AG04449 (cell line): ENCODE data around the gene SLITRK4.

Experiments
- CTCF ChIA-PET: fragments of 350-600 bp; formaldehyde crosslinking; extraction: SDS; loops from one replicate; lab custom pipeline; 2021; ENCODE audit warnings: antibody characterized with exemption; lab: Yijun Ruan, JAX
- POLR2A ChIA-PET: fragments of 400-600, 350-600 bp; formaldehyde crosslinking; extraction: SDS; loops from one replicate; lab custom pipeline; 2020; ENCODE audit warnings: antibody characterized with exemption, inconsistent platforms; lab: Yijun Ruan, JAX
- DNase-seq: peaks from one replicate; pipeline ENCODE4 v3.0.0-alpha.2; 2010; ENCODE audit warnings: low read depth, low spot score
- H3K4me3 ChIP-seq: 2 replicates; pipeline ENCODE4 v1.5.1; 2011; ENCODE audit warnings: low read depth, mild to moderate bottlenecking, control low read depth, low read length
- CTCF ChIP-seq: IDR thresholded peaks from one replicate; pipeline ENCODE4 v1.5.1; 2011; ENCODE audit warnings: mild to moderate bottlenecking, moderate library complexity, low read length, control low read depth, inconsistent platforms; ENCODE audit not compliant: insufficient read depth; ENCODE audit errors: missing control alignments

SLITRK4 gene

GRCh38 chrX:143661286-143661685, 25.4 kb upstream of the SLITRK4 start:
- CTCF ChIA-PET = no interaction called here
- POLR2A ChIA-PET = no interaction called here
- DNase-seq = no peak
- no peak for TF ChIP-seq CTCF
- no peak overlapping the region for H3K4me3 ChIP-seq

GRCh38 chrX:143648705-143649104, 12.8 kb upstream of the SLITRK4 start:
- TF ChIP-seq CTCF = no peak
- no peak overlapping the region for H3K4me3 ChIP-seq
- ChIA-PET CTCF (no interaction called here), POLR2A (no interaction called here)
- no peak for DNase-seq

GRCh38 chrX:143642426-143642825, 6.5 kb upstream of the SLITRK4 start:
- ChIA-PET CTCF (no interaction called here), POLR2A (no interaction called here)
- DNase-seq = no peak
- no peak for TF ChIP-seq CTCF
- H3K4me3 ChIP-seq = no peak overlapping the region

GRCh38 chrX:143636831-143637230, 930 bp upstream of the SLITRK4 start:
- ChIA-PET CTCF (no interaction called here), POLR2A (no interaction called here)

GRCh38 chrX:143634663-143635455, 1.0 kb downstream of the SLITRK4 start:
- H3K4me3 ChIP-seq = no peak overlapping the region
- no peak for DNase-seq
- ChIA-PET CTCF (no interaction called here), POLR2A (no interaction called here)
- no peak for TF ChIP-seq CTCF

More at GRCh38 chrX:143636831-143637230, 930 bp upstream of the SLITRK4 start:
- no peak overlapping the region for H3K4me3 ChIP-seq
- TF ChIP-seq CTCF = no peak
- DNase-seq = no peak

GRCh38 chrX:143634309-143634662, 1.6 kb downstream of the SLITRK4 start:
- no peak overlapping the region for H3K4me3 ChIP-seq
- DNase-seq = no peak
- ChIA-PET POLR2A (no interaction called here), CTCF (no interaction called here)
- TF ChIP-seq CTCF = no peak
